IPS-NIHi11 (cell line): ENCODE results near the gene MFAP1.
"Not testable (repeated sequence)": the region's sequence is repeated elsewhere in the genome, so short reads cannot be mapped to it uniquely, and the experiment has no call there.

Experiments used
- DNase-seq: peaks from one replicate; pipeline ENCODE4 v3.0.0; 2012; ENCODE audit warnings: mixed read lengths, low spot score

The MFAP1 gene, protein sequence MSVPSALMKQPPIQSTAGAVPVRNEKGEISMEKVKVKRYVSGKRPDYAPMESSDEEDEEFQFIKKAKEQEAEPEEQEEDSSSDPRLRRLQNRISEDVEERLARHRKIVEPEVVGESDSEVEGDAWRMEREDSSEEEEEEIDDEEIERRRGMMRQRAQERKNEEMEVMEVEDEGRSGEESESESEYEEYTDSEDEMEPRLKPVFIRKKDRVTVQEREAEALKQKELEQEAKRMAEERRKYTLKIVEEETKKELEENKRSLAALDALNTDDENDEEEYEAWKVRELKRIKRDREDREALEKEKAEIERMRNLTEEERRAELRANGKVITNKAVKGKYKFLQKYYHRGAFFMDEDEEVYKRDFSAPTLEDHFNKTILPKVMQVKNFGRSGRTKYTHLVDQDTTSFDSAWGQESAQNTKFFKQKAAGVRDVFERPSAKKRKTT

GRCh38 chr15:43824302-43825246 lies at the start of gene MFAP1:
MFAP1 (minus strand) TSS chr15:43824690; CDS start chr15:43824569, 121 bp downstream.
- DNase-seq, result peak; percentile 94

GRCh38 chr15:43873651-43874050 lies 49.2 kb upstream of the MFAP1 start:
- no peak for DNase-seq

GRCh38 chr15:43872416-43873020 lies 48.0 kb upstream of the MFAP1 start:
- DNase-seq, result peak; percentile 79

DNA sequence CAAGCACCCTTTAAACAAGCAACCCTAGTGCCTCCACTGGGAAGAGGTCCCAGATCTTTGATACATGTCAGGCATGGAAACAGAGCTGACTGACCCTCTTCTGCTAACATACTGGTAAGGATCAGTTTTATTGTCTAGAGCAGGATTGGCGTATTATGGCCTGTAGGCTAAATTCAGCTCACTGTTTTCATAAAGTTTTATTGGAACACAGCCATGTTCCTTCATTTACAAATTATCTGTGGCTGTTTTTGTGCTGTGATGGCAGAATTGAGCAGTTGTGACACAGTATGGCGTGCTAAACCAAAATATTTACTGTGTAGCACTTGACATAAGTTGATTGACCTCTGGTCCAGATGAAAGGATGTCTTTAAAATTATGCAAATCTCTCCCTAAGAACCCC lies 47.3 kb upstream of the MFAP1 start:
- no peak for DNase-seq

- DNase-seq, result no peak
Observed at GRCh38 chr15:43868406-43868805, 43.9 kb upstream of the MFAP1 start.

- DNase-seq, result no peak
Observed at GRCh38 chr15:43867096-43867495, 42.6 kb upstream of the MFAP1 start.

DNA sequence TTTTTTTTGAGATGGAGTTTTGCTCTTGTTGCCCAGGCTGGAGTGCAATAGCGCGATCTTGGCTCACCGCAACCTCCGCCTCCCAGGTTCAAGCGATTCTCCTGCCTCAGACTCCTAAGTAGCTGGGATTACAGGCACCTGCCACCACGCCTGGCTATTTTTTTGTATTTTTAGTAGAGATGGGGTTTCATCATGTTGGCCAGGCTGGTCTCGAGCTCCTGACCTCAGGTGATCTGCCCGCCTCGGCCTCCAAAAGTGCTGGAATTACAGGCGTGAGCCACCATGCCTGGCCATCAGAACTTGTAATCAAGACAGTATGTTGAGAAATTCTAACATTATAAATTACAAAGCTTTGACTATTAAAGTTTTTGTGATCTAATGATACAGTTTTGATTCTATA lies 42.1 kb upstream of the MFAP1 start:
- not testable (repeated sequence) for DNase-seq

DNA sequence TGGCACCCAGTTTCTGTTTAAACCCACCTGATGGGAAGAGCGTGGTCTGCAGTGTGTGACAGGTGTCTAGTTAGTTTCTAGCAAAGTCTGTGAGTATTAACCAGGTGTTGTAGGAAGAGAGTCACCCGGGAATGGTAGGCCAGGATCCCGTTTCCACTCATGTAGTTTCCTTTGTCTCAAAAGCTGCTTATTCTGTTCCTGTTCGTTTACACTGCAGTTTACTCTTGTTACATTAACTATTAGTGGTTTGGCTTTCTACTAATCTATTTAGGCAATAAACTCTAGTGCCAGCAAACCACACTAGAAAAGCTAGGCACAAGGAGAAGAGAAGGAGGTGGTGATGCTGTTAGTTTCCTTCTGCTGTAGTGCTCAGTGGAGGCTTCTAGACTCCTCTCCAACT lies 35.1 kb upstream of the MFAP1 start:
- DNase-seq, result no peak

GRCh38 chr15:43854801-43855200 lies 30.3 kb upstream of the MFAP1 start:
- no peak for DNase-seq

DNA sequence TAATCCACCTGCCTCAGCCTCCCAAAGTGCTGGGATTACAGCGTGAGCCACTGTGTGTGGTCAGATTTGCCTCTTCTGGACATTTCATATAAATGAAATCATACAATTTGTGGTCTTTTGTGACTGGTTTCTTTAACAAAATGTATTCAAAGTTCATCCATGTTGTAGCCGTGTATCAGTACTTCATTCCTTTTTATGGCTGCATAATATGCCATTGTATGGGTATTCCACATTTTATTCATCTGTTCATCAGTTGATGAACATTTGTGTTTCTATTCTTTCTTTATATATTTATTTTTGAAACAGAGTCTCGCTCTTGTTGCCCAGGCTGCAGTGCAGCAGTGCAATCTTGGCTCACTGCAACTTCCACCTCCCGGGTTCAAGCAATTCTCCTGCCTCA lies 28.1 kb upstream of the MFAP1 start:
- DNase-seq, result no peak

DNA sequence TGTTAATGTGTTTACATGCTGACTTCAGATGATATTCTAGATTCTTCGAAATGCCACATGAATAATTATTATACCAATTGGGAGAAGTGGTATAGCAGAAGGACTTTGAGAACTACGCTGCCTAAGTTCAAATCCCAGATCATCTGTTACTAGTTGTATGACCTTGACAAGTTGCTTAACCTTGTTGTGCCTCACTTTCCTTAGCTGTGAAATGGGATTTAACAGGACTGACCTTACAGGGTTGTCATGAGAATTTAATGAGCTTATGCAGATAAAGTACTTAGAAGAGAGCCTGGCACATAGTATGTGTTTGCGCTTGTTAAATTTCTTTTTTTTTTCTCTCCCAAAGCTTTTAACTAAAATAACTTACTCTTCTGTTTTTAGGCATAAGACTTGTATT lies 26.8 kb upstream of the MFAP1 start:
- no peak for DNase-seq

DNA sequence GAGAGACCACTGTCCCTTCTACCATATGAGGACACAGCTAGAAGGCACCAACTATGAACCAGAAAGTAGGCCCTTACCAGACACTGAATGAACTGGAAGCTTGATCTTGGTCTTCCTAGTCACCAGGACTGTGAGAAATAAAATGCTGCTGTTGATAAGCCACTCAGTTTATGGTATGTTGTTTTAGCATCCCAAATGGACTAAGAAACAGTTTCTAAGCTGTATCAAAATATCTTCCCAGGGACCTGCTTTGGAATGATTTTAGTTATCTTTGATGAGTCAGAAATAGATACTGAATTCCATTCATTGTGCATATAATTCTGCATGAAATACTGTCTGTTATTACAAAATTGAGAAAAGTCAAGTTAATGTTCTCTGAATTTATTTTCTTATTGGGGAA lies 20.9 kb upstream of the MFAP1 start:
- no peak for DNase-seq

- DNase-seq, result not testable (repeated sequence)
Observed at GRCh38 chr15:43832485-43832884, 8.0 kb upstream of the MFAP1 start.

DNA sequence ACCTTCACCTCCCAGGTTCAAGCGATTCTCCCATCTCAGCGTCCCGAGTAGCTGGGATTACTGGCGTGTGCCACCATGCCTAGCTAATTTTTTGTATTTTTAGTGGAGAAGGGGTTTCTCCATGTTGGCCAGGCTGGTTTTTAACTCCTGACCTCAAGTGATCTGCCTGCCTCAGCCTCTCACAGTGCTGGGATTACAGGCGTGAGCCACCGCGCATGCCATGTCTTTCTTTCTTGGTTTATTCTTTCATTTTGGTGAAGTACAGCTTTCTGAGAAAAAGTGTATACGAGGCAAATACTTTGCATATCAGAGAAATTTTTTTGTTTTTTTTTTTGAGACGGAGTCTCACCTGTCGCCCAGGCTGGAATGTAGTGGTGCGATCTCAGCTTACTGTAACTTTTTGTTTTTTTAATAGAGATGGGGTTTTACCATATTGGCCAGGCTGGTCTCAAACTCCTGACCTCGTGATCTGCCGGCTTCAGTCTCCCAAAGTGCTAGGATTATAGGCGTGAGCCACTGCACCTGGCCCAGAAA lies 7.1 kb upstream of the MFAP1 start:
- DNase-seq, result not testable (repeated sequence)

DNA sequence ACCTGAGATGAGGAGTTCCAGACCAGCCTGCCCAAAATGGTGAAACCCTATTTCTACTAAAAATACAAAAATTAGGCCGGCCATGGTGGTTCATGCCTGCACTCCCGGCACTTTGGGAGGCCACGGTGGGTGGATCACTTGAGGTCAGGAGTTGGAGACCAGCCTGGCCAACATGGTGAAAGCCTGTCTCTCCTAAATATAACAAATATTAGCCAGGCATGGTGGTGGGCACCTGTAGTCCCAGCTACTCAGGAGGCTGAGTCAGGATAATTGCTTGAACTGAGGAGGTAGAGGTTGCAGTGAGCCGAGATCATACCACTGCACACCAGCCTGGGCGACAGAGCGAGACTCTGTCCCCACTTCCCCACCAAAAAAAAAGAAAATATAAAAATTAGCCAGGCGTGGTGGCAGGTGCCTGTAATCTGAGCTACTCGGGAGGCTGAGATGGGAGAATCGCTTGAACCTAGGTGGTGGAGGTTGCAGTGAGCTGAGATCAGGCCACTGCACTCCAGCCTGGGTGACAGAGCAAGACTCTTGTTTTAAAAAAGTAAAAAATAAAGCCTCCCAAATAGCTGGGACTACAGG lies 6.3 kb upstream of the MFAP1 start:
- DNase-seq, result not testable (repeated sequence)

- not testable (repeated sequence) for DNase-seq
Observed at GRCh38 chr15:43829951-43830540, 5.6 kb upstream of the MFAP1 start.

GRCh38 chr15:43828061-43828657 lies 3.7 kb upstream of the MFAP1 start:
- no peak for DNase-seq

DNA sequence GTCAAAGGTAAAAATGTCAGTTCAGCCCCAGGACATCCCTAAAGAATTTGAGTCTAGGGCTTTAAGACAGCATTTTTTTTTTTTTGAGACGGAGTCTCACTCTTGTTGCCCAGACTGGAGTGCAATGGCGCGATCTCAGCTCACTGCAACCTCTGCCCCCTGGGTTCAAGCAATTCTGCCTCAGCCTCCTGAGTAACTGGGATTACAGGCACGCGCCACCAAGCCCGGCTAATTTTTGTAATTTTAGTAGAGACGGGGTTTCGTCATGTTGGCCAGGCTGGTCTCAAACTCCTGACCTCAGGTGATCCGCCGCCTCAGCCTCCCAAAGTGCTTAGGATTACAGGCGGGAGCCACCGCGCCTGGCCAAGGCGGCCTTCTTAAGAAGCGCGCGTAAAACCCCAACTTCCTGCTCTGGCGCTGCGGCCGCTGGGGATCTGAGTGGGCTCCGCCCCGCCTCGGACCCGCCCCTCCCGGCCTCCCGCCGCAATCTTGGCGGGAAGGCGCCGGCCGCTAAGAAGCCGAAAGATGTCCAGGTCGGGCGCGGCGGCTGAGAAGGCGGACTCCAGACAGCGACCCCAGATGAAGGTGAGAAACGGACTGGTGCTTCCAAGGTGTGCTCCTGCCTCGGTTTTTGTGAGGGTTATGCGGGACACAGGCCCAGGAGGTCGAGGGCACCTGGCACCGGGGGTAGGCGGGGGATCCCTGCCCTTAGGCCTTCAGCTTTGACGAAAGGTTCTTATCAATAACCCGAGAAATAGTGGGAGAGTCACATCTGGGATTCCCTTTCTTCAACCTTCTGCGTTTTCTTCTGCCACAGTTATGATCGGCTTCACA lies 2.2 kb upstream of the MFAP1 start, which contains the start of gene WDR76:
Gene WDR76, plus strand, starts transcription at position 495 of the 834 bp plus-strand sequence. Its CDS starts 31 bp downstream, at position 526.
- DNase-seq, result peak; percentile 87

GRCh38 chr15:43826029-43826507 lies 1.6 kb upstream of the MFAP1 start:
- DNase-seq, result no peak

- not testable (repeated sequence) for DNase-seq
Observed at GRCh38 chr15:43825305-43825704, 815 bp upstream of the MFAP1 start.
